Pancreas (tissue), 10 donors: ENCODE data around the gene PKNOX1. TPM values are rescaled to one million over a fixed set of nuclear protein-coding genes. Genes with fewer than 3 reads are reported as not detected.

Experiments used
- ATAC-seq, 4 donors: fragments of 200-7000 bp; cut with Tn5 transposase; one replicate each; pipeline versions ENCODE4 v1.8.0 to v1.9.1; 2020; ENCODE audit warnings: mild to moderate bottlenecking in 4 of 4, moderate library complexity in 4 of 4
- DNase-seq, 6 donors: peaks; one replicate each; pipeline ENCODE4 v3.0.0-alpha.2; 2020
- FAIRE-seq: peaks from 2 replicates; lab custom pipeline; 2012; peaks lifted over from hg19 to GRCh38; lab: Jason Lieb, UNC
- H3K27ac ChIP-seq, 4 donors: fragments of 200-600 bp; sonication (generic); 1 replicate in 3 of 4; 2 replicates in 1 of 4; pipeline versions ENCODE4 v1.5.0 to v1.8.0; 2020
- H3K27me3 ChIP-seq, 4 donors: fragments of 200-600 bp; one replicate each; pipeline ENCODE4 v1.8.0; 2021
- H3K36me3 ChIP-seq, 3 donors: fragments of 200-600 bp; sonication (generic) in 1 of 3; one replicate each; pipeline versions ENCODE4 v1.5.0 to v1.8.0; 2020 to 2021
- H3K4me1 ChIP-seq, 3 donors: fragments of 200-600 bp; one replicate each; pipeline ENCODE4 v1.8.0; 2021
- H3K4me3 ChIP-seq, 4 donors: fragments of 200-600 bp; sonication (generic) in 2 of 4; one replicate each; pipeline versions ENCODE4 v1.5.0 to v1.8.0; 2020 to 2021
- H3K9me3 ChIP-seq, 4 donors: fragments of 200-600 bp; one replicate each; pipeline ENCODE4 v1.8.0; 2021
- WGBS, 2 donors: extraction: QIAGEN DNeasy Blood & Tissue Kit; methylation state at CpG; one replicate each; pipeline ENCODE4 v1.1.7; 2013; 5-methylcytosine and 5-hydroxymethylcytosine counted together
- intact Hi-C, 3 donors: fragments of 100-400 bp; cut with DNase I; formaldehyde crosslinking; loops; one replicate each; pipeline versions ENCODE4 v1.11.1 to v1.14.2; 2022
- polyA plus RNA-seq, 2 donors: library from polyadenylated mRNA; stranded (reverse); fragments of 200-250 nt; gene quantifications; one replicate each; pipeline ENCODE4 v1.2.3, GENCODE V29; 2013
- total RNA-seq, 6 donors: library from RNA; stranded (reverse); fragmentation: NEBNext Ultra II Directional in 4 of 6; extraction: Animal tissue kit (Norgen Biotek cat#: 25700) in 4 of 6; gene quantifications; one replicate each; pipeline versions ENCODE4 v1.2.1 to v1.2.4, GENCODE V29; 2021 to 2023
- TF ChIP-seq, protein P1 (sequence below), 4 donors: fragments of 200-600 bp; sonication (generic) in 3 of 4; IDR thresholded peaks; one replicate each; pipeline versions ENCODE4 v1.5.0 to v1.8.0; 2021; ENCODE audit warnings: antibody characterized with exemption in 4 of 4
- donor health status: healthy with polysubstance abuse.
- donor health status: DM: no; HTN: no; CAD: no; lungs with moderate emphysema.
- donor health status: DM: no; HTN: no; CAD: no.
- donor health status: control.
- donor health status: control.
- donor health status: Bipolar disorder and iron deficiency.
- donor health status: DM: yes; HTN: yes; CAD: no.
- donor health status: DM: no; HTN: no; CAD: no.
- donor health status: DM: no; HTN: no; CAD: no.
- donor health status: DM: yes; HTN: yes; CAD: no.

The PKNOX1 gene
- total and polyA plus RNA-seq, 8 donors = 5.2 to 10.2 (median 6.3) TPM

DNA sequence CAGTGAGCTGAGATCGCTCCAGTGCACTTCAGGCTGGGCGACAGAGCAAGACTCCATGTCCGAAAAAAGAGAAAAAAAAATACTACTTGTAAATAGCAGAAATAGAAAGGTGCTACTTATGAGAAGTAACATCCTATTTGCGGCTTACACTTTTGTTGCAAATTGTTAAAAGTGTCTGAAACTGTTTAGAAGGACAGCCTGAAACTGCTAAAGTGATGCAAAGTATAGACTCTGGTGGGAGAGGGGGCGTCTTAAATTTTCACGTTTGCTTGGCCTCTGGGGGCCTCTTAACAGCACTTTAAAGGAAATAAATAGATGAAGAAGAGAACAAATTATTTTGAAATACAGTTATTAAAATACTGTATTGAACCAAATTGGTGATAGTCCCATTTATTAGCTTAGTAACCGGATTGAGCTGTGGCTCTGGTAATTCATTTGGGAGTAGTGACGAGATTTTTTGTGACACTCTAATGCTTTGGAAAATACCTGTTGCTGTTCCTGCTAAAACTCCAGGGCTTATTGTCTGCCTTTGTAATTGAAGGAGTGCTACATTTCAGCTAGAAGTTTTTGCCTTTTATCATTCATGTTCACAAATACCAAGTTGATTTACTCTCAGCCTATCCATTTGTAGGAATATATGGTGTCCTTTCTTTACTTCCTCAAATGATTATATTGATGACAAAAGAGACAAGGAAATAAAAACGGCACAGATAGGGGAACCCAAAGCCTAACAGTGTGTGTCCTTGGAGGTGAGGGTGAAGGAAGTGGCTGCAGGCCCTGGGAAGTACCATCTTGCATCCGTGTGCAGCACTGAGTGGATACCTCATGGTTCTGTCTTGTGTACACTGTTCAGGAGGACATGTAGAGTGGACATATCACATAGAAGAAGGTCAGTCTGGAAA is 6.2 kb downstream of the PKNOX1 start:
- no peaks in the 10 kb centered on the region for H3K36me3 ChIP-seq
- intact Hi-C loops = no loop called here
- H3K27ac ChIP-seq = no peak overlapping the region
- H3K4me3 ChIP-seq = no peak overlapping the region
- DNase-seq (no peak), ATAC-seq (peak in 2 of 4 donors; percentile 27 to 43), FAIRE-seq (no peak)
- TF ChIP-seq, protein P1, sequence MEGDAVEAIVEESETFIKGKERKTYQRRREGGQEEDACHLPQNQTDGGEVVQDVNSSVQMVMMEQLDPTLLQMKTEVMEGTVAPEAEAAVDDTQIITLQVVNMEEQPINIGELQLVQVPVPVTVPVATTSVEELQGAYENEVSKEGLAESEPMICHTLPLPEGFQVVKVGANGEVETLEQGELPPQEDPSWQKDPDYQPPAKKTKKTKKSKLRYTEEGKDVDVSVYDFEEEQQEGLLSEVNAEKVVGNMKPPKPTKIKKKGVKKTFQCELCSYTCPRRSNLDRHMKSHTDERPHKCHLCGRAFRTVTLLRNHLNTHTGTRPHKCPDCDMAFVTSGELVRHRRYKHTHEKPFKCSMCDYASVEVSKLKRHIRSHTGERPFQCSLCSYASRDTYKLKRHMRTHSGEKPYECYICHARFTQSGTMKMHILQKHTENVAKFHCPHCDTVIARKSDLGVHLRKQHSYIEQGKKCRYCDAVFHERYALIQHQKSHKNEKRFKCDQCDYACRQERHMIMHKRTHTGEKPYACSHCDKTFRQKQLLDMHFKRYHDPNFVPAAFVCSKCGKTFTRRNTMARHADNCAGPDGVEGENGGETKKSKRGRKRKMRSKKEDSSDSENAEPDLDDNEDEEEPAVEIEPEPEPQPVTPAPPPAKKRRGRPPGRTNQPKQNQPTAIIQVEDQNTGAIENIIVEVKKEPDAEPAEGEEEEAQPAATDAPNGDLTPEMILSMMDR (IDR thresholded peaks at IDR 0.05) = no peak
- WGBS, 2 donors = 73 to 77% methylated on average over 10 of the region's 10 CpGs
- H3K4me1 ChIP-seq = peaks cover 0 to 11% (median 0%) of the 10 kb centered on the region in 3 donors
- no peaks in the 10 kb centered on the region for H3K27me3 ChIP-seq
- H3K9me3 ChIP-seq = no peaks in the 10 kb centered on the region

DNA sequence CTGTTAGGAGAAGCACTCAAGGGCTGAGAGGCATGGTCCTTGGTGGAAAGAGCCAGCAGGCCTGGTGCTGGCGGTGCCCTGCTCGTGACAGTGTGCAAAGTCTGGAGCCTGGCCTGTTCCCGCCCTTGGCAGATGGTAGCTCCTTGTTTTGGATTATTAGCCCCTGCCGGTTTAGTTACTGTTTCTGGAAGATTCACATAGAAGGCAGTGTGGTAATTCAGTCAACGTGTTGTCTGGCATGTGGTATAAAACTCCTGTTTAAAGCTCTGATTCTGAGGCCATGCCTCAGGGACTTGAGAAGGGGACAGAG is 6.8 kb downstream of the PKNOX1 start:
- Histone ChIP-seq H3K36me3 (no peaks in the 10 kb centered on the region), H3K9me3 (no peaks in the 10 kb centered on the region), H3K27ac (no peak overlapping the region), H3K27me3 (no peaks in the 10 kb centered on the region), H3K4me1 (peaks cover 0 to 5% (median 0%) of the 10 kb centered on the region in 3 donors), H3K4me3 (no peak overlapping the region)
- TF ChIP-seq, protein P1 (IDR thresholded peaks at IDR 0.05) = no peak
- intact Hi-C loops = no loop called here
- DNase-seq (no peak), FAIRE-seq (no peak), ATAC-seq (peak in 2 of 4 donors; percentile 15 to 44)
- WGBS, 2 donors = 70 to 73% methylated on average over 5 of the region's 5 CpGs

DNA sequence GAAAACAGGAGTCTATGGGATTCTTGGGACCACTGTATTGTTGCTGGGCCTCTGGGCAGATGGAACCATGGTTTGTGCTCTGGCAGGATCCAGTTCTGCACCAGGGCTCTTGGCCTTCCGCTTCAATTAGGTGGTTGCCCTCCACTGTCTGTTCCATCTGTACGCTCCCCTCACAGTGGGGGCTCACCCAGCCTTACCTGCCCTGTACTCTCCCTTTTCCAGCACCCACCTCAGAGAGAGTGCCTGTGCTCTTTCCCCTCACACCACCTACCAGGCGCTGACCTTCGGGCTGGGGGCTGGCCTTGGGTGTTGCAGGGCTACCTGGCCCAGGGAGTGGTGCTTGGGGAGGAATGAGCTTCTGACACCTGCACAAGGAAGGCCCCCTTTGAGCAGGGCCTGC is 7.5 kb downstream of the PKNOX1 start:
- Histone ChIP-seq H3K36me3 (no peaks in the 10 kb centered on the region), H3K4me3 (no peak overlapping the region), H3K9me3 (no peaks in the 10 kb centered on the region), H3K27me3 (no peaks in the 10 kb centered on the region), H3K27ac (no peak overlapping the region), H3K4me1 (no peaks in the 10 kb centered on the region)
- intact Hi-C loops = no loop called here
- no peak for DNase-seq
- 98 to 100% methylated on average over 4 of the region's 4 CpGs for WGBS, 2 donors
- FAIRE-seq = no peak
- ATAC-seq = no peak
- TF ChIP-seq, protein P1 (IDR thresholded peaks at IDR 0.05) = no peak

DNA sequence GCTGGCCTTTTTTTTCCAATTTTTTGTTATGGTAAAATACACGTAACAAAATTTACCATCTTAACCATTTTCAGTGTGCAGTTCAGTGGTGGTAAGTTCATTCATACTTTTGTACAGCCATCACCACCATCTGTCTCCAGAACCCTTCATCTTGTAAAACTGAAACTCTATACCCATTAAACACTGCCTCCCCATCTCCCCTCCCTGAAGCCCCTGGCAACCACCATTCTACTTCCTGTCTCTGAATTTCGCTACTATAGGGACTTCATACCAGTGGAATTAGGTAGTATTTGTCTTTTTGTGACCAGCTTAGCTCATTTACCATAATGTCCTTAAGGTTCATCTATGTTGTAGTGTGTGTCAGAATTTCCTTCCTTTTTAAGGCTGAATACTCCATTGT is 8.7 kb downstream of the PKNOX1 start:
- intact Hi-C loops = no loop called here
- WGBS, 2 donors = 92% methylated on average over 2 of the region's 2 CpGs

More for the DNA sequence above, 8.7 kb downstream of the PKNOX1 start:
- H3K36me3 ChIP-seq = no peaks in the 10 kb centered on the region
- H3K27me3 ChIP-seq = no peaks in the 10 kb centered on the region
- no peak for ATAC-seq
- no peak for FAIRE-seq
- DNase-seq = no peak
- no peak overlapping the region for H3K27ac ChIP-seq
- no peak overlapping the region for H3K4me3 ChIP-seq
- TF ChIP-seq, protein P1 (IDR thresholded peaks at IDR 0.05) = no peak
- H3K4me1 ChIP-seq = no peaks in the 10 kb centered on the region
- H3K9me3 ChIP-seq = no peaks in the 10 kb centered on the region
